ENCODE results near the gene UGP2. TPM values are rescaled to one million over a fixed set of nuclear protein-coding genes. Genes with fewer than 3 reads are reported as not detected.
"Not testable (repeated sequence)": the region's sequence is repeated elsewhere in the genome, so short reads cannot be mapped to it uniquely, and the experiment has no call there.

The UGP2 gene
- total RNA-seq, 2 experiments from 2014 or later, result 98.4 to 144 TPM

DNA sequence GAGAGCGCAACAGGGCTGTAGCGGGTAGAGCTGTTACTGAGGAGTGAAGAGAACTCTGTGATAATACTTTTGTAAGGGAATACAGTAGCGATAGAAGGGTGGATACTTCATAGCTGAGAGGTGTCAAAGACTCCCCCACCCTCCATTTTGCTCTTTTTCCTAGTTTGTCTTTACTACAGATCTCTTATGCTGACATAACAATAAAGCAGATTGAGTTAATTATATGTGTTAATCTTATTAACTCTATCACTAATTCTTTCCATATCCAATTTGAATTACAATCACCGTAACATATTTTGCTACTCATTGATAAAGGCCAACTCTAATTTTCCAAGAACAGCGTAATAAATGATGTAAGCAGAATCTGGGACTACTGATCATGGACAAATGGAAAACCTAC is 57.1 kb downstream of the UGP2 start:
- H3K36me3 Mint-ChIP-seq (ENCODE audit: low read depth), result peaks cover 39% of the 10 kb centered on the region
- no peaks in the 10 kb centered on the region for H3K27me3 Mint-ChIP-seq
- H3K27ac Mint-ChIP-seq, result no peak overlapping the region
- intact Hi-C loops (cut with DNase I, micrococcal nuclease), result no loop called here
- POLR2A ChIA-PET, result no interaction called here
- CTCF ChIA-PET, result interaction anchor here (0.6 to 0.8 kb wide), 3 partner anchors 35 to 952 kb away, joined by 3 read pairs; no protein-coding TSS in a partner anchor
- no peak for ATAC-seq
- H3K4me1 Mint-ChIP-seq, result peaks cover 18% of the 10 kb centered on the region
- DNase-seq, result no peak
- no peak overlapping the region for H3K4me3 Mint-ChIP-seq
- H3K9me3 Mint-ChIP-seq (ENCODE audit: low read depth), result peaks cover 6% of the 10 kb centered on the region

GRCh38 chr2:63899639-63900038 is 57.9 kb downstream of the UGP2 start:
- Mint-ChIP-seq H3K4me3 (no peak overlapping the region), H3K9me3 (ENCODE audit: low read depth) (peaks cover 9% of the 10 kb centered on the region), H3K27me3 (no peaks in the 10 kb centered on the region), H3K36me3 (ENCODE audit: low read depth) (peaks cover 40% of the 10 kb centered on the region), H3K27ac (no peak overlapping the region), H3K4me1 (peaks cover 18% of the 10 kb centered on the region)
- ChIA-PET CTCF (interaction anchor here (0.8 to 1.1 kb wide), 2 partner anchors 36 to 427 kb away, joined by 3 read pairs; no protein-coding TSS in a partner anchor), POLR2A (no interaction called here)
- DNase-seq, result no peak
- ATAC-seq, result no peak
- intact Hi-C loops (cut with DNase I, micrococcal nuclease), result no loop called here

- Mint-ChIP-seq H3K36me3 (ENCODE audit: low read depth) (peaks cover 59% of the 10 kb centered on the region), H3K27me3 (no peaks in the 10 kb centered on the region), H3K27ac (peak overlapping the region; percentile 13), H3K9me3 (ENCODE audit: low read depth) (peaks cover 19% of the 10 kb centered on the region), H3K4me1 (peaks cover 18% of the 10 kb centered on the region), H3K4me3 (no peak overlapping the region)
- CTCF ChIA-PET, result interaction anchor here (1.1 kb wide), 1 partner anchor 10 kb away, joined by 6 read pairs; no protein-coding TSS in a partner anchor
- intact Hi-C loops (cut with DNase I, micrococcal nuclease), result no loop called here
- POLR2A ChIA-PET, result no interaction called here
- no peak for DNase-seq
- ATAC-seq, result peak; percentile 85
Observed at GRCh38 chr2:63902149-63902548, 60.5 kb downstream of the UGP2 start.

- H3K4me1 Mint-ChIP-seq, result peaks cover 18% of the 10 kb centered on the region
- no peak overlapping the region for H3K4me3 Mint-ChIP-seq
- DNase-seq (no peak), ATAC-seq (peak; percentile 70)
- ChIA-PET POLR2A (no interaction called here), CTCF (no interaction called here)
- peaks cover 21% of the 10 kb centered on the region for H3K9me3 Mint-ChIP-seq (ENCODE audit: low read depth)
- H3K36me3 Mint-ChIP-seq (ENCODE audit: low read depth), result peaks cover 63% of the 10 kb centered on the region
- H3K27ac Mint-ChIP-seq, result no peak overlapping the region
- intact Hi-C loops (cut with DNase I, micrococcal nuclease), result no loop called here
- no peaks in the 10 kb centered on the region for H3K27me3 Mint-ChIP-seq
Observed at GRCh38 chr2:63903003-63903402, 61.3 kb downstream of the UGP2 start.

DNA sequence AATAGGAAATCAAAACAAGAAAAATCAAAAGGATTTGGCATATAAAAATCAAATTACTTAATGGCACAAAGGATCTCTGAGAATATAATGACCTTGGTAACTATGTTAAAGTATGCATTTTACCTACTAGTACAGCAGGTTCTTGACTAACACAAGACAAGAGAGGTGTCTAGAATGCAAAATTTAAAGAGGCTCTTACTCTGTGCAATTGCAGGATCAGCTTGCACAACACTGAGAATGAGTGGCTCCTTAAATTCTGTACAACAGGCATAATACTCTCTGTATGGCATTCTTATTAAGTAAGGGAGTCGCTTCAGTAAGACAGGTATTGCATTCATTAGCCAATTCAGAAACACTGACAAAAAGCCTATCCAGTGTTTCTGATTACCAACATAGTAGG is 72.6 kb downstream of the UGP2 start:
- H3K4me3 Mint-ChIP-seq, result no peak overlapping the region
- no peaks in the 10 kb centered on the region for H3K9me3 Mint-ChIP-seq (ENCODE audit: low read depth)
- intact Hi-C loops (cut with DNase I, micrococcal nuclease), result no loop called here
- H3K27me3 Mint-ChIP-seq, result no peaks in the 10 kb centered on the region
- ChIA-PET POLR2A (interaction anchor here (0.6 kb wide), 1 partner anchor 11 kb away, joined by 4 read pairs; no protein-coding TSS in a partner anchor), CTCF (no interaction called here)
- DNase-seq (no peak), ATAC-seq (no peak)
- H3K4me1 Mint-ChIP-seq, result no peaks in the 10 kb centered on the region
- peaks cover 41% of the 10 kb centered on the region for H3K36me3 Mint-ChIP-seq (ENCODE audit: low read depth)
- no peak overlapping the region for H3K27ac Mint-ChIP-seq

GRCh38 chr2:63926815-63927214 is 85.1 kb downstream of the UGP2 start:
- no peak for DNase-seq
- peaks cover 5% of the 10 kb centered on the region for H3K4me1 Mint-ChIP-seq
- H3K4me3 Mint-ChIP-seq, result no peak overlapping the region
- H3K36me3 Mint-ChIP-seq (ENCODE audit: low read depth), result peaks cover 41% of the 10 kb centered on the region
- H3K27me3 Mint-ChIP-seq, result no peaks in the 10 kb centered on the region
- intact Hi-C loops (cut with DNase I, micrococcal nuclease), result no loop called here
- no peaks in the 10 kb centered on the region for H3K9me3 Mint-ChIP-seq (ENCODE audit: low read depth)
- POLR2A ChIA-PET, result no interaction called here
- CTCF ChIA-PET, result no interaction called here
- H3K27ac Mint-ChIP-seq, result no peak overlapping the region
- ATAC-seq, result no peak

- H3K4me3 Mint-ChIP-seq; H3K27me3 Mint-ChIP-seq; ATAC-seq; POLR2A ChIA-PET; DNase-seq; H3K9me3 Mint-ChIP-seq (ENCODE audit: low read depth); CTCF ChIA-PET; H3K27ac Mint-ChIP-seq; intact Hi-C loops (cut with DNase I, micrococcal nuclease); H3K4me1 Mint-ChIP-seq: not testable (repeated sequence)
- H3K36me3 Mint-ChIP-seq (ENCODE audit: low read depth), result peaks cover 53% of the 10 kb centered on the region
Observed at GRCh38 chr2:63932104-63932503, 90.4 kb downstream of the UGP2 start.

Other genes starting within 250 kb of the UGP2 start
- 10 to 100 TPM in 1 of 2 experiments, 1 to 10 TPM in 1; 9.0 to 11.7 TPM for gene VPS54, start 177.5 kb downstream of the UGP2 start, total RNA-seq